ENCODE measurements around the gene ACOX1. TPM values are rescaled to one million over a fixed set of nuclear protein-coding genes. Genes with fewer than 3 reads are reported as not detected.

Gene ACOX1
- polyA plus RNA-seq, 1 donor (not counting 4 experiments of a cell fraction or from before 2014, with no cell fraction given): 31.8 TPM

DNA sequence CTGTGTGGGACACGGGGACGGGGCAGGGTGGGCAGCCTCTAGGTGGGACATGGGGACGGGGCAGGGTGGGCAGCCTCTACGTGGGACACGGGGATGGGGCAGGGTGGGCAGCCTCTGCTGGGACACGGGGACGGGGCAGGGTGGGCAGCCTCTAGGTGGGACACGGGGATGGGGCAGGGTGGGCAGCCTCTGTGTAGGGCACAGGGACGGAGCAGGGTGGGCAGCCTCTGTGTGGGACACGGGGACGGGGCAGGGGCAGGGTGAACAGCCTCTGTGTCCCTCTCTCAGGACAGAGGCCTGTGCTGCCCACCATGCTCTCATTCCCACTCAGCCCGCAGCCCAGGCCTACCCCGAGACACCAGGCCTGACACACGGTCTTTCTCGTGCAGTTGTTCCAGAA, 57.4 kb downstream of the ACOX1 start:
- TF ChIP-seq, protein P1, sequence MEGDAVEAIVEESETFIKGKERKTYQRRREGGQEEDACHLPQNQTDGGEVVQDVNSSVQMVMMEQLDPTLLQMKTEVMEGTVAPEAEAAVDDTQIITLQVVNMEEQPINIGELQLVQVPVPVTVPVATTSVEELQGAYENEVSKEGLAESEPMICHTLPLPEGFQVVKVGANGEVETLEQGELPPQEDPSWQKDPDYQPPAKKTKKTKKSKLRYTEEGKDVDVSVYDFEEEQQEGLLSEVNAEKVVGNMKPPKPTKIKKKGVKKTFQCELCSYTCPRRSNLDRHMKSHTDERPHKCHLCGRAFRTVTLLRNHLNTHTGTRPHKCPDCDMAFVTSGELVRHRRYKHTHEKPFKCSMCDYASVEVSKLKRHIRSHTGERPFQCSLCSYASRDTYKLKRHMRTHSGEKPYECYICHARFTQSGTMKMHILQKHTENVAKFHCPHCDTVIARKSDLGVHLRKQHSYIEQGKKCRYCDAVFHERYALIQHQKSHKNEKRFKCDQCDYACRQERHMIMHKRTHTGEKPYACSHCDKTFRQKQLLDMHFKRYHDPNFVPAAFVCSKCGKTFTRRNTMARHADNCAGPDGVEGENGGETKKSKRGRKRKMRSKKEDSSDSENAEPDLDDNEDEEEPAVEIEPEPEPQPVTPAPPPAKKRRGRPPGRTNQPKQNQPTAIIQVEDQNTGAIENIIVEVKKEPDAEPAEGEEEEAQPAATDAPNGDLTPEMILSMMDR (optimal IDR thresholded peaks at IDR 0.05 in 1 of 3, IDR thresholded peaks at IDR 0.05 in 1 of 3, conservative IDR thresholded peaks at IDR 0.05 in 1 of 3; ENCODE audit: extremely low read depth in 1 of 3, insufficient read depth in 2 of 3, low read length in 3 of 3): no peak
- TF ChIP-seq EZH2 (IDR thresholded peaks at IDR 0.05; ENCODE audit: low read length): no peak
- no peak overlapping the region for H3K4me2 ChIP-seq (ENCODE audit: control insufficient read depth, extremely low read depth, insufficient read depth, low read depth, low read length)
- DNase-seq (ENCODE audit: low read depth, low spot score): no peak
- no peak overlapping the region for H3K27ac ChIP-seq (ENCODE audit: control insufficient read depth, insufficient read depth, low read length)
- H3K79me2 ChIP-seq (ENCODE audit: control insufficient read depth, insufficient read depth, low read length): no peaks in the 10 kb centered on the region
- no peaks in the 10 kb centered on the region for H3K4me1 ChIP-seq (ENCODE audit: control insufficient read depth, extremely low read depth, insufficient read depth, low read length)
- dilution Hi-C loops (cut with MboI; ENCODE audit: extremely low pct_ligation_motif_present, low sequenced_read_pairs): no loop called here
- no peaks in the 10 kb centered on the region for H3K27me3 ChIP-seq (ENCODE audit: control insufficient read depth, extremely low read depth, insufficient read depth, low read length)
- no peaks in the 10 kb centered on the region for H3K9me3 ChIP-seq (ENCODE audit: control insufficient read depth, low read depth, low read length)
- no peak overlapping the region for H2AFZ ChIP-seq (ENCODE audit: control insufficient read depth, low read length)
- FAIRE-seq: no peak
- no peaks in the 10 kb centered on the region for H4K20me1 ChIP-seq (ENCODE audit: control insufficient read depth, extremely low read depth, insufficient read depth, low read length)
- no peak overlapping the region for H3K9ac ChIP-seq (ENCODE audit: control insufficient read depth, extremely low read depth, insufficient read depth, low read length)
- peaks cover 0 to 1% of the 10 kb centered on the region in 2 experiments for H3K36me3 ChIP-seq (ENCODE audit: control insufficient read depth in 2 of 2, extremely low read depth in 1 of 2, insufficient read depth in 2 of 2, low read length in 2 of 2)
- H3K9me1 ChIP-seq (ENCODE audit: control insufficient read depth, extremely low read depth, insufficient read depth, low read length): no peaks in the 10 kb centered on the region
- no peak overlapping the region for H3K4me3 ChIP-seq (ENCODE audit: control insufficient read depth in 2 of 3, extremely low read depth in 1 of 3, insufficient read depth in 2 of 3, low read depth in 1 of 3, low read length in 3 of 3)

DNA sequence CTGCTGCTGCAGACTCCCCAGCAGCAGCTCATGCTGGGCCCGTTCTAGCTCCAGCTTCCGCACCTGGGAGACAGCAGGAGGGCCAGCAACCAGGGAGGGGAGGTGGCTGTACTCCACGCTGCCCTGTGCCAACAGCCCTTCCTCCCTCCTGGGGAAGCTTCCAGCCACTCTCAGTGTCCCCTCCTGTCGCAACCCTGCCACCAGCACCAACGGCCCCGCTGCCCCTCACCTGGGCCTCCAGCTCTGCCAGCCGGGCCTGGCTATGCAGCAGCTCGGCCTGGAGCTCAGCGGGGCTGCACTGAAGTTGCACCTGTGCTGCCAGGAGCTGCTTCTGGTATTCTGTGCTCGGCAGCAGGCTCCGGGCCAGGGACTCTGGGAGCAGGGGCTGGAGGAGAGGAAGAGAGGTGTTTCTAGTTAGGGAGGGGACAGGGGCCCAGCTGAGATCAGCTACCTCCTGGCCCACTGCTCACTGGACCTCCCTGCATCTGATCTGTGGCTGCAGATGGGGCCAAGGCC, 58.9 kb downstream of the ACOX1 start:
- FAIRE-seq (no peak), DNase-seq (ENCODE audit: low read depth, low spot score) (no peak)
- Histone ChIP-seq H3K4me3 (ENCODE audit: control insufficient read depth in 2 of 3, extremely low read depth in 1 of 3, insufficient read depth in 2 of 3, low read depth in 1 of 3, low read length in 3 of 3) (no peak overlapping the region), H3K9me3 (ENCODE audit: control insufficient read depth, low read depth, low read length) (no peaks in the 10 kb centered on the region), H3K4me2 (ENCODE audit: control insufficient read depth, extremely low read depth, insufficient read depth, low read depth, low read length) (no peak overlapping the region), H3K9me1 (ENCODE audit: control insufficient read depth, extremely low read depth, insufficient read depth, low read length) (no peaks in the 10 kb centered on the region), H3K79me2 (ENCODE audit: control insufficient read depth, insufficient read depth, low read length) (no peaks in the 10 kb centered on the region), H3K36me3 (ENCODE audit: control insufficient read depth in 2 of 2, extremely low read depth in 1 of 2, insufficient read depth in 2 of 2, low read length in 2 of 2) (peaks cover 0 to 4% of the 10 kb centered on the region in 2 experiments), H3K9ac (ENCODE audit: control insufficient read depth, extremely low read depth, insufficient read depth, low read length) (no peak overlapping the region), H4K20me1 (ENCODE audit: control insufficient read depth, extremely low read depth, insufficient read depth, low read length) (no peaks in the 10 kb centered on the region), H2AFZ (ENCODE audit: control insufficient read depth, low read length) (no peak overlapping the region), H3K4me1 (ENCODE audit: control insufficient read depth, extremely low read depth, insufficient read depth, low read length) (no peaks in the 10 kb centered on the region), H3K27me3 (ENCODE audit: control insufficient read depth, extremely low read depth, insufficient read depth, low read length) (no peaks in the 10 kb centered on the region), H3K27ac (ENCODE audit: control insufficient read depth, insufficient read depth, low read length) (no peak overlapping the region)
- dilution Hi-C loops (cut with MboI; ENCODE audit: extremely low pct_ligation_motif_present, low sequenced_read_pairs): no loop called here
- TF ChIP-seq, protein P1 (optimal IDR thresholded peaks at IDR 0.05 in 1 of 3, IDR thresholded peaks at IDR 0.05 in 1 of 3, conservative IDR thresholded peaks at IDR 0.05 in 1 of 3; ENCODE audit: extremely low read depth in 1 of 3, insufficient read depth in 2 of 3, low read length in 3 of 3): no peak
- TF ChIP-seq EZH2 (IDR thresholded peaks at IDR 0.05; ENCODE audit: low read length): no peak
